ENCODE measurements around the gene CMTM7.
"Not testable (repeated sequence)": the region's sequence is repeated elsewhere in the genome, so short reads cannot be mapped to it uniquely, and the experiment has no call there.

CMTM7 gene

GRCh38 chr3:32469151-32469874 is 77.7 kb downstream of the CMTM7 start:
- no peak overlapping the region for H3K27ac ChIP-seq (ENCODE audit: low read length)
- H3K27me3 ChIP-seq (ENCODE audit: control insufficient read depth, insufficient read depth, low read length) = no peaks in the 10 kb centered on the region
- H3K9me3 ChIP-seq (ENCODE audit: control insufficient read depth, low read depth, low read length) = no peaks in the 10 kb centered on the region
- H3K9ac ChIP-seq (ENCODE audit: low read length) = no peak overlapping the region
- H3K4me3 ChIP-seq (ENCODE audit: low read length) = no peak overlapping the region
- no peaks in the 10 kb centered on the region for H3K36me3 ChIP-seq (ENCODE audit: control insufficient read depth, low read depth, low read length)
- no peaks in the 10 kb centered on the region for H3K4me1 ChIP-seq (ENCODE audit: control insufficient read depth, low read depth, low read length)

DNA sequence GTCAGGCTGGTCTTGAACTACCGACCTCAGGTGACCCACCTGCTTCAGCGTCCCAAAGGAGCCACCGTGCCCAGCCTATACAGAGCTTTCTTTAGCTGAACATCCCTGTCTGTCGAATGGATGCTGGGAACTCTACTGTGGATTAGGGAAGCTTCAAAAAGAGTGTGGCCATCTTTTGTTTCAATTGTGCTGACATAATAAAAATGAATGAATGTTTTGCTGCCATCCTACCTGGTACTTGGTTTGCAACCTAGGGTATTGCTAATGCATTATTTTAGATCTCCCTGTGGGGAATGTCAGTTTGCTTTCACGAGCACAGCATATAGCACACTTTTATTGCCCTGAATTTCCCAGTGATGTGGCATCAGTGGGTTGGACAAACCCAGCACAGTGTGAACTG is 78.7 kb downstream of the CMTM7 start:
- Histone ChIP-seq H3K4me1 (ENCODE audit: control insufficient read depth, low read depth, low read length) (no peaks in the 10 kb centered on the region), H3K27ac (ENCODE audit: low read length) (no peak overlapping the region), H3K4me3 (ENCODE audit: low read length) (no peak overlapping the region), H3K27me3 (ENCODE audit: control insufficient read depth, insufficient read depth, low read length) (no peaks in the 10 kb centered on the region), H3K9me3 (ENCODE audit: control insufficient read depth, low read depth, low read length) (no peaks in the 10 kb centered on the region), H3K36me3 (ENCODE audit: control insufficient read depth, low read depth, low read length) (no peaks in the 10 kb centered on the region), H3K9ac (ENCODE audit: low read length) (no peak overlapping the region)

DNA sequence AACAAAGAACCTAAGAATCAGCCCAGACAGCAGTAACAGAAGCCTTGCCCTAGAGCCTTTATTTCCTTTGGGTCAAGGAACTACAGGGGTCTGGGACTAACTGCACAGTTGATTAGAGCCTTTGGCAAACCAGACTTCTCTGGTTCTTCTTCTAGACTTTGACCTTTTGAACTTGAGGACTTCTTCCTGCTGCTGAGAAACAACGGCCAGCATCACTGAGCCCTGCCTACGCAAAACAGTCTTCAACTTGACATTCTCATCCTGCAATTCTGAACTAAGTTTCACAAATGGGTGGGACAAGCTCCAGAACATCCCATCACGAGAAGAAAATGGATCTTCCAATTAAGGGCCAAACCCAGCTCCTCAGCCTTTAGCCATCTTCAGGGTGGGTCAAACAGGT is 79.6 kb downstream of the CMTM7 start:
- Histone ChIP-seq H3K9ac (ENCODE audit: low read length) (no peak overlapping the region), H3K4me1 (ENCODE audit: control insufficient read depth, low read depth, low read length) (no peaks in the 10 kb centered on the region), H3K27me3 (ENCODE audit: control insufficient read depth, insufficient read depth, low read length) (no peaks in the 10 kb centered on the region), H3K4me3 (ENCODE audit: low read length) (no peak overlapping the region), H3K9me3 (ENCODE audit: control insufficient read depth, low read depth, low read length) (no peaks in the 10 kb centered on the region), H3K36me3 (ENCODE audit: control insufficient read depth, low read depth, low read length) (no peaks in the 10 kb centered on the region), H3K27ac (ENCODE audit: low read length) (no peak overlapping the region)

GRCh38 chr3:32472151-32472550 is 80.5 kb downstream of the CMTM7 start:
- not testable (repeated sequence) for H3K4me1 ChIP-seq (ENCODE audit: control insufficient read depth, low read depth, low read length); H3K4me3 ChIP-seq (ENCODE audit: low read length); H3K27me3 ChIP-seq (ENCODE audit: control insufficient read depth, insufficient read depth, low read length); H3K9ac ChIP-seq (ENCODE audit: low read length); H3K27ac ChIP-seq (ENCODE audit: low read length); H3K36me3 ChIP-seq (ENCODE audit: control insufficient read depth, low read depth, low read length); H3K9me3 ChIP-seq (ENCODE audit: control insufficient read depth, low read depth, low read length)

- H3K9ac ChIP-seq (ENCODE audit: low read length) = no peak overlapping the region
- H3K27me3 ChIP-seq (ENCODE audit: control insufficient read depth, insufficient read depth, low read length) = no peaks in the 10 kb centered on the region
- no peak overlapping the region for H3K4me3 ChIP-seq (ENCODE audit: low read length)
- H3K9me3 ChIP-seq (ENCODE audit: control insufficient read depth, low read depth, low read length) = no peaks in the 10 kb centered on the region
- no peak overlapping the region for H3K27ac ChIP-seq (ENCODE audit: low read length)
- no peaks in the 10 kb centered on the region for H3K4me1 ChIP-seq (ENCODE audit: control insufficient read depth, low read depth, low read length)
- H3K36me3 ChIP-seq (ENCODE audit: control insufficient read depth, low read depth, low read length) = no peaks in the 10 kb centered on the region
Measured at GRCh38 chr3:32474201-32474600, 82.5 kb downstream of the CMTM7 start.

- Histone ChIP-seq H3K27me3 (ENCODE audit: control insufficient read depth, insufficient read depth, low read length) (no peaks in the 10 kb centered on the region), H3K4me3 (ENCODE audit: low read length) (no peak overlapping the region), H3K9ac (ENCODE audit: low read length) (no peak overlapping the region), H3K9me3 (ENCODE audit: control insufficient read depth, low read depth, low read length) (no peaks in the 10 kb centered on the region), H3K36me3 (ENCODE audit: control insufficient read depth, low read depth, low read length) (peaks cover 13% of the 10 kb centered on the region), H3K27ac (ENCODE audit: low read length) (no peak overlapping the region), H3K4me1 (ENCODE audit: control insufficient read depth, low read depth, low read length) (no peaks in the 10 kb centered on the region)
Measured at GRCh38 chr3:32480604-32481003, 89.0 kb downstream of the CMTM7 start.

GRCh38 chr3:32481791-32482631 is 90.4 kb downstream of the CMTM7 start:
- no peaks in the 10 kb centered on the region for H3K27me3 ChIP-seq (ENCODE audit: control insufficient read depth, insufficient read depth, low read length)
- no peak overlapping the region for H3K9ac ChIP-seq (ENCODE audit: low read length)
- H3K36me3 ChIP-seq (ENCODE audit: control insufficient read depth, low read depth, low read length) = peaks cover 21% of the 10 kb centered on the region
- no peak overlapping the region for H3K4me3 ChIP-seq (ENCODE audit: low read length)
- H3K27ac ChIP-seq (ENCODE audit: low read length) = no peak overlapping the region
- H3K4me1 ChIP-seq (ENCODE audit: control insufficient read depth, low read depth, low read length) = no peaks in the 10 kb centered on the region
- no peaks in the 10 kb centered on the region for H3K9me3 ChIP-seq (ENCODE audit: control insufficient read depth, low read depth, low read length)

DNA sequence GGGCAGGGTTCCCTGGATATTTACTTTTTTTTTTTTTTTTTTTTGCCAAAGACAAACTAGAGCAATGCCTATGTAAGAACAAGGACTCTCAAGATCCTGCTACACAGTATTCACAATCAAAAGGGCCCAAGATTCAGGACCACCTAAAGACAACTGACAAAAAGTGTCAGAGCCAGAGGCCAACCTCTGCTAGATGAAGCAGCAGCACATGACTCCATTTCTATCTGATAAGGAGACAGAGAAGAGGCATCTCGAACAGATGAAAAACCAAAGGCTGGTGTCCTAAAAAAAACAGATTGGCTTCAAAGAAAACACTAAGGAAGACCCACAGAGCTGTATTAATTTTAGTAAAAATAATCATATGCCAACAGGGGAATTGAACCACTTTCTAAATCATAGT is 91.0 kb downstream of the CMTM7 start:
- Histone ChIP-seq H3K4me1 (ENCODE audit: control insufficient read depth, low read depth, low read length) (no peaks in the 10 kb centered on the region), H3K9ac (ENCODE audit: low read length) (no peak overlapping the region), H3K36me3 (ENCODE audit: control insufficient read depth, low read depth, low read length) (peaks cover 23% of the 10 kb centered on the region), H3K27ac (ENCODE audit: low read length) (no peak overlapping the region), H3K9me3 (ENCODE audit: control insufficient read depth, low read depth, low read length) (no peaks in the 10 kb centered on the region), H3K27me3 (ENCODE audit: control insufficient read depth, insufficient read depth, low read length) (no peaks in the 10 kb centered on the region), H3K4me3 (ENCODE audit: low read length) (no peak overlapping the region)

GRCh38 chr3:32483772-32484171 is 92.1 kb downstream of the CMTM7 start:
- Histone ChIP-seq H3K36me3 (ENCODE audit: control insufficient read depth, low read depth, low read length) (peaks cover 26% of the 10 kb centered on the region), H3K27ac (ENCODE audit: low read length) (no peak overlapping the region), H3K27me3 (ENCODE audit: control insufficient read depth, insufficient read depth, low read length) (no peaks in the 10 kb centered on the region), H3K9me3 (ENCODE audit: control insufficient read depth, low read depth, low read length) (no peaks in the 10 kb centered on the region), H3K4me3 (ENCODE audit: low read length) (no peak overlapping the region), H3K4me1 (ENCODE audit: control insufficient read depth, low read depth, low read length) (no peaks in the 10 kb centered on the region), H3K9ac (ENCODE audit: low read length) (no peak overlapping the region)

GRCh38 chr3:32484436-32484835 is 92.8 kb downstream of the CMTM7 start:
- Histone ChIP-seq H3K4me3 (ENCODE audit: low read length) (no peak overlapping the region), H3K36me3 (ENCODE audit: control insufficient read depth, low read depth, low read length) (peaks cover 26% of the 10 kb centered on the region), H3K27me3 (ENCODE audit: control insufficient read depth, insufficient read depth, low read length) (no peaks in the 10 kb centered on the region), H3K9me3 (ENCODE audit: control insufficient read depth, low read depth, low read length) (no peaks in the 10 kb centered on the region), H3K27ac (ENCODE audit: low read length) (no peak overlapping the region), H3K4me1 (ENCODE audit: control insufficient read depth, low read depth, low read length) (no peaks in the 10 kb centered on the region), H3K9ac (ENCODE audit: low read length) (no peak overlapping the region)

GRCh38 chr3:32487781-32488473 is 96.3 kb downstream of the CMTM7 start:
- Histone ChIP-seq H3K4me3 (ENCODE audit: low read length) (no peak overlapping the region), H3K9ac (ENCODE audit: low read length) (no peak overlapping the region), H3K4me1 (ENCODE audit: control insufficient read depth, low read depth, low read length) (no peaks in the 10 kb centered on the region), H3K27ac (ENCODE audit: low read length) (no peak overlapping the region), H3K36me3 (ENCODE audit: control insufficient read depth, low read depth, low read length) (peaks cover 19% of the 10 kb centered on the region), H3K9me3 (ENCODE audit: control insufficient read depth, low read depth, low read length) (no peaks in the 10 kb centered on the region), H3K27me3 (ENCODE audit: control insufficient read depth, insufficient read depth, low read length) (no peaks in the 10 kb centered on the region)
